Raji (cell line): ENCODE results near the gene MAP1LC3B2.
A peak's percentile ranks its signal among the peaks of the same experiment; 100 is the strongest.

Experiments used
- POLR2A ChIP-seq: IDR thresholded peaks from 2 replicates; pipeline ENCODE4 v1.6.1; 2011; ENCODE audit warnings: low read depth, low read length, control low read depth; ENCODE audit not compliant: insufficient read depth

The MAP1LC3B2 gene

DNA sequence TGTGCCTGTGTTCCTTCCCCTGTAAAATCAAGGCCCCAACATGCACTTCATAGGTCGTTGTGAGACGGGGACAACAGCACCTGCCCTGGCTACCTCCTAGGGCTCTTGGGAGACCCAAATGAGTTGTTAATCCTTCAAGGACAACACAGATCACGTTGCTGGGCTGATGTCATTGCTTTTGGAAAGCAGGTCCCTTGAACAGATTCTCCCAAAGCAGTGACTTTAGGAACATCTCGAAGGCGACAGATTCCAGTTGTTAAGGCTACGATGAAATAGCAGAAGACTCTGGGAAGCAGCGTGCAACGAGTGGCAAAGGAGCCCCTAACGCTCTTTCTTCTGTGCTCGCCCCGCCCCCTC lies 26.2 kb upstream of the MAP1LC3B2 start:
- TF ChIP-seq POLR2A, result no peak

DNA sequence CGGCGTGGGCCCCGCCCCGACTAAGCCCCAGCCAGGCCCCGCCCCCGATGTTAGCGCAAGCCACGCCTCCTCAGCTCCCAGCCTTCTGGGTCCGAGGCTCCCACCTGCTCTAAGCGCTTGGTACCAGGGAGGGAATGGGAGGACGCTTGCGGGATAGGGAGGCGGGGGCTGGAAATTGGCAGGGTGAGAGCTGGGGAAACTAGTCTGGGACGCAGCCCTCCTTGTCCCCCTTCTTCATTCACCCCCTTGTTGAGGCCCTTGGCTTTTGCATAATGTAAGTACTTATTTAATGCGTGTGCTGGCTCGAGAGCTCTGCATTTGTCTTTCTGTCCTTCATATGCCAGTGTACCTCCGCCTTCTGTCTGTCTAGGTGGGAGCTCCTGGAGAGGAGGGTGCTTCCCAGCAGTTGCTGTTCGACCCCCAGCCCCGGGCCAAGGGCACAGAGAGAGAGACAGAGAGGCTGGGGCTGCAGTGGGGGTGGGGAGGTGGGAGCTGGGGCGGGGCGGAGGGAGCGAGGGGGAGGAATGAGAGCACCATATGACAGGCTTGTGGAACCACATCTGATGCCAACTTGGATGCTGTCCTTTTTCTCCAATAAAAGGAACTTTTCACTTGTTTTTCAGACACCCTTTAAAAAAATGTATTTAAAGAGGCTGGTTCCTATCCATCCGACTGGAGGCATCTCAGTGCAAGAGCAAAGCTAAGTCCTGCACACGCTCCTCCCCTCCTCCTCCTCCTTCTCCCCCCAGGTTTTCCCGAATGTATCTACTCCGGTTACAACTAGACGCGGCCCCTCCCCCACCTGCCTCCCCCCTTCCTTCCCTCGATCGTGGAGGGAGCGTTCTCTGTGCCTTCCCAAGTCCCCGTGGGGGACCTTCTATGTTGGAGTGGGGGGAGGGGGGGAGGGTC lies 25.6 kb upstream of the MAP1LC3B2 start:
- TF ChIP-seq POLR2A, result peak; percentile 69

DNA sequence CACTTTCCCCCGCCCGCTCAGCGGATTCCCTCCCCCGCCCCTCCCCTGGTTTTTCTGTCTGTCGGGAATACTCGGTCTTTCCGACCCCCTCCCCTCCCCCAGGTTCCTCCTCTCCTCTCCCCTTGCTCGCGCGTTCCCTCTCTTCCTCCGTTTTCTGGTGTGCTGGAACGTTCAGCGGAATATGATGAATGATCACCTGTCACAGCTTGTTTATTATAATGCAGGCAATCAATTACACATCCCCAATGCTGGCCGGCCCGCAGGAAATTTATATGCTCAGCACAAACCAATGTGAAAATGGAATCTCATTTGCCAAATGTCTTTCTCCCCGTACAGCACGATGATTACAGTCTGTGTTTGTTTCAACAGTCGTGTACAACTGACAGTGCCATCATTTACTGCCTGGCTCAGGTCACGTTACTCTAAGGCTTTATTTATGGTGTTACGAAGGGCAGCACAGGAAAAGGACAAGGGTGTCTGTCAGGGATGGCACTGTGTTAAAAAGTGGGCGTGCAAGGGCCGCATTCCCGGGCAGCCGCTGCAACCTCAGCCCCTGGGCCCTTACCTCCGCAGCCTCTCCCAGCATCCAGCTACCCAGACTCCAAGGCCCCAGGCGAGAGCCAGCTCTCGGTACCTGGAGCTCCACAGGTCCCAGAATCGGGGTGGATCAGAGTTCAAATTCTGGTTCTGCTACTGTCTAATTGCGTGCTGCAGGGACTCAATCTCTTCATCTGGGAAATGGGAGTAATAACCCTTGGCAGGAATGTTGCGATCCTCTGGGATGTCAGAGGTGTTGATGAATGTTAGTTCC lies 24.7 kb upstream of the MAP1LC3B2 start:
- no peak for TF ChIP-seq POLR2A

DNA sequence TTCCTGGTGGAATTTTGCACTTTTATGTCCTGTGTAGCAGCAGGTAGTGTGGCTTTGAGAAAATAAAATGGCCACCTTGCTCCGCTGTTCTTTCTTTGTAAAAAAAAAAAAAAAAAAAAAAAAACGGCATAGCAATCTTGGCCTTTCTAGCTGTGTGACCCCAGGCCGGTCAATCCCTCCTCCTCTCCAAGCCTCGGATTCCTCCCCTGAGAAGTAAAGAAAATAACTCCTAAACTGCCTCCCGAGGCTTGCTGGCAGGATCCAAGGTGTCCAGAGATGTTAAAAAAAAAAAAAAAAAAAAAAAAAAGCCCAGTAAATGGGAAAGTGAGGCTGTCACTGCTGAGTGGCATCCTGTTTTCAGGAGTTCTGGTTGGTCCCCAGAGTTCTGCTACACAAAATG lies 23.9 kb upstream of the MAP1LC3B2 start:
- no peak for TF ChIP-seq POLR2A

DNA sequence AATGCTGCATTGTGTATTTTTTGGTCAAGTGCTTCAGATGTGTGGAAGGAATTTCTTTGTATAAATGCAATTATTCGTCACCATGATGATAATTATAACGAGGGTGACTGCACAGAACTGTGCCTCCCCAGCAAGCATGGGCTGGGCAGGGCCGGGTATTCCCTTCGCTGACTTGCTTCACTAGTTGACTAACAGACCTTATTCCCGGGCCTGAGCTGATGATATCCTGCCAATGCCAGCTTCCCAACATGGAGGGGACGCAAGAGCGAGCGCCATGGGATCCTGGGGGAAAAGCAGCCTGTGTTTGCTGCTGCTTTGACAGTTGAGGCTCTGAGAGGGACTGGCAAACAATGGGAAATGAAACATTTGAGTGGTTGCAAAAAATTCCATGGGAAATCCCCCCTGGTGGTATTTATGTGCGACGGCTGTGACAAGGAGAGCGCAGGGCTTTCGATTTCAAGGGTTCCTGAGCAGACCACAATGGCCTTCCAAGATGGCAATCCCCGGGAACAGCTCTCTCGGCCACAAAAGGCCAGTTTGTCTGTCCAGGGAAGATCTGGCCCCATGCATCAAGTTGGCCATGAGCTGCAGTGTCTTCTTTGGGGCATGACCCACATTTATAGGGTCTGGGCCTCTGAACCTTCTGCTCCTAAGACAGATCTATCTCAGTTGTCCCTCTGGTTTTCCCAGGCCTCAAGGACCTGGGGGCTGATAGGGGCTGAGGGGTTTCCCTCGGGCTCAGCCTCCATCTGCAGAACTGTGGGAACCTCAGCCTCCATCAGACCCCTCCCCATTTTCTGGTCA lies 21.9 kb upstream of the MAP1LC3B2 start:
- TF ChIP-seq POLR2A, result 0 out of 2 replicates have a peak, but pooled peaks have one; percentile 25

DNA sequence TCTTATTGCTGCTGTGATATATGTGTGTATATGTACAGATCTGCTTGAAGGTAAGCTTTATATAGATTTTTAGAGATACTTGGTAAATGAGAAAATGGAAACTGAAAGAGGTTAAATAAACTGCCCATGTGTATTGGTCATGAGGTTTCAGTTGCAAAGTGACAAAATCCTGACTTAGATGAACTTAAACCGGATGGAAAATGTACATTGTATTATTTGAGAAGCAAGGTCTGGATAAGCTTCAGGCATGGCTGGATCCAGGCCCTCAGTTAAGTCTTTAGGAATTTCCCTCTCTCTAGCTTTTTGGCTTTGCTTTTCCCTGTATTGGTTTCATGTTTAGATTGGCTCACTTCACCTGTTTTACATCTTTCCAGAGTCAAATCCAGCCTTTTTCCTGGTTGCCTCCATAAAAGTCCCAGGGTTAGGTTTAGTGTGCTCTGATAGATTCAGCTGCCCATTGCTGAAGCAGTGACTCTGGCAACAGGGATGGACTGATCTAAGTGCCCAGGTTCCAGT lies 21.0 kb upstream of the MAP1LC3B2 start:
- peak; percentile 8; the same call in 1 of the 2 replicates for TF ChIP-seq POLR2A

DNA sequence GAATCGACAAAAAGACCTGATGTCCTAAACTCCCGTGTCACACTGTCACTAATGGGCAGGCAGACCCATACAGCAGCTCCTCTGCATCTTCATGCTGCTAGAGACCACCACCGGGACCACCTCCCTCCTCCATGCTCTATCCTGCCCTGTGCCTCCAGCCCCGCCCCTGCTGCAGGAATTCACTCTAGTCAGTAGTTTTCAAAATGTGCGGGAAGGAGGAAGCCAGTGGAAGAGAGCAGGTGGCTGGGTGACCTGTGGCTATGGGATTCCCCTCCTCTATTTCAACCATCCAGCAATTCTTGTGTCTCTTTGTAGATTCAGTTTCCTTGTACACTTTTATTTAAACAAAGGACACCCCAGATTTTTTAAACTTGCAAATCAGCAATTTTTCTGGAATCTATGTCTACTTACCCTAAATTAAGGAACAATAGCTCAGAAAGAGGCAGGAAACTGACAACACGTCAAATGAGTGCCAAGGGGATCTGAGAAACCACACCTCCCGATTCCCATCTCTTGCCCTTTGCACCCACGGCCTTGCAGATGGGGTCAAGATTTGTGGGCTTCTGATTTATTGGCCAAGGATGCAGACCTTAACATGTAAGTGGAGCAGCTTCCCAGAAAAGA lies 20.4 kb upstream of the MAP1LC3B2 start:
- TF ChIP-seq POLR2A, result no peak

DNA sequence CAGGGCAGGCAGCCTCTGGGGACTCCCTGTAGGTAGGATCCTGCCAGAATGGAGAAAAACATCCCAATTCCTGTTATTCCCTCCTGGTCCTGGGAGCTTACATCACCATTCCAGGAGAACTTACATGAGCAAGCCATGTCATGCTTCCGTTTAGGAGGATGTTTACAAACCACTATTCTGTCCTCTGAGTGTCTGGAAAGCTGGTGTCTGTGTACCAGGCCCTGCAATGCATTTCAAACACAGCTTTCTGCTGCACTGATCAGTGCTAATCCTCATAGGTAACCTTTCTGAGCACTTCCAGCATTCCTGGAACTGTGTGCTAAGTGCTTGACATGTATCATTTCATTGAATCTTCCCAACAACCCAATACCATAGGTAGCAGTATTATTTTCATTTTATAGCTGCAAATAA lies 19.8 kb upstream of the MAP1LC3B2 start:
- no peak for TF ChIP-seq POLR2A

DNA sequence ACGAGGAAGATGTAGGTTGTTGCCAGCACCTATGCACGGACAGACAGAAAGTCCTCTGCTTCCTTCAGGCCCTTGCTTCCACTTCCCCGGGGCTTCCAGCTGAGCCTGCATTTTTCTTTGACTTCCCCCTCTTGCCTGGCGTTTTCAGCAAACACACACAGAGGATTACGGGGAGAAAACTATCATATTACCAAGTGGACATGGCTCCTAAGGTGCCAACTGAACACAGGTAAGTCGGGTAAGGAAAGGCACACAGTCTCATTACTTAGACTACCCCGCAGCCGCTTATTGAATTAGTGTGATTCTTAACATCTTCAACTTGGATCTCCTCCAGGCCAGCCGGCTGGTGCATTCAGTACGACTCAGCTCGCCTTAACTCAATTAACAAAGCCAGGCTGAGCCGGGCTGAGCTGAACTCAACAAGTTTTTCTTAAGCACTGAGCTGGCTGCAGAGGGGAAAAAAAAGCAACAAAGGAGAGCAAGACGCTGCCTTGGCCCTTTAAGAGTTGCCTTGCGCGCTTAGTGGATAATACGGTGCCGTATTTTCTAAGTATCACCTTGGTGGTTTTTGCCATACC lies 19.2 kb upstream of the MAP1LC3B2 start:
- TF ChIP-seq POLR2A, result no peak

DNA sequence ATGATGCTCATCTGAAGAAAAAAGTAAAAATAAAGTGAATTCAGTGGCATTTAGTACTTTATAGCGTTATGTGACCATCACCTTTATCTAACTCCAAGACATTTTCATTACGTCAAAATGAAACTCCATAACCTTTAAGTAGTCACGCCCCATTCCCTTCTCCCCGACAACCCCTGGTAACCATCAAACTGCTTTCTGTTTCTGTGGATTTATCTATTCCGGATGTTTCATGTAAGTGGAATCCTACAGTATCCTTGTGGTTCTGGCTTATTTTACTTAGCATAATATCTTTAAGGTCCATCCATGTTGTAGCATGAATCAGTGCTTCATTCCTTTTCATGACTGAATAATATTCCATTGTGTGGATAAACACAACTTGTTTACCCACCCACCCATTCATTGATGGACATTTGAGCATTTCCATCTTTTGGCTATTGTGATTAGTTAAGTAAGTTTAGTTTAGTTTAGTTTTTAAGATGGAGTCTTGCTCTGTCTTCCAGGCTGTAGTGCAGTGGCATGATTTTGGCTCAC lies 18.5 kb upstream of the MAP1LC3B2 start:
- no peak for TF ChIP-seq POLR2A

DNA sequence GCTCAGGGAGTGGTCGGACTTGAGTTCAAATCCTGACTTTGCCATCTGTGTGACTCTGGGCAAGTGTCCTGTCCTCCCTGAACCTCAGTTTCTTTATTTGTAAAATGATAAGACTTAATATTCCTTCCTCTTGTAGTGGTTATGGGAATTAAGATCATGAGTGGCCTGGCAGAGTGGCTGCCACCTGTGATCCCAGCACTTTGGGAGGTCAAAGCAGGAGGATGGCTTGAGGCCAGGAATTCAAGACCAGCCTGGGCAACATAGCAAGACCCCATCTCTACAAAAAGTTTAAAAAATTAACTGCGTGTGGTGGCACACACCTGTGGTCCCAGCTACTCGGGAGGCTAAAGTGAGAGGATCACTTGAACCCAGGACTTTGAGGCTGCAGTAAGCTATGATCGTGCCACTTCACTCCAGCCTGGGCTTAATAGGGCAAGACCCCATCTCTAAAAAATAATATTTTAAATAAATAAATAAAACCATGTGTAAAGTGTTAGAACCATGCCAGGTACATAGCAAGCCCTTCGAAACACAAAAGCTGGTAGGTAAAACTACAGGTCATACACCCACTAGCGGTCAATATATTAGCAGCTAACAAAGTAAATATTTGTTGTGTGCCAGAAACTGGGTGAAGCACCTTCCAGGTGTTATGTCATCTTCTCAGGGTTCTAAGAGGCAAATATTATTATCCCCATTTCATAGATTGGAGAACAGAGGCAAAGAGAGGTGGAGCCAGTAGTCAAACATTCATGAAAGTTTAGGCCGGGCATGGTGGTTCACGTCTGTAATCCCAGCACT lies 17.4 kb upstream of the MAP1LC3B2 start:
- TF ChIP-seq POLR2A, result no peak

DNA sequence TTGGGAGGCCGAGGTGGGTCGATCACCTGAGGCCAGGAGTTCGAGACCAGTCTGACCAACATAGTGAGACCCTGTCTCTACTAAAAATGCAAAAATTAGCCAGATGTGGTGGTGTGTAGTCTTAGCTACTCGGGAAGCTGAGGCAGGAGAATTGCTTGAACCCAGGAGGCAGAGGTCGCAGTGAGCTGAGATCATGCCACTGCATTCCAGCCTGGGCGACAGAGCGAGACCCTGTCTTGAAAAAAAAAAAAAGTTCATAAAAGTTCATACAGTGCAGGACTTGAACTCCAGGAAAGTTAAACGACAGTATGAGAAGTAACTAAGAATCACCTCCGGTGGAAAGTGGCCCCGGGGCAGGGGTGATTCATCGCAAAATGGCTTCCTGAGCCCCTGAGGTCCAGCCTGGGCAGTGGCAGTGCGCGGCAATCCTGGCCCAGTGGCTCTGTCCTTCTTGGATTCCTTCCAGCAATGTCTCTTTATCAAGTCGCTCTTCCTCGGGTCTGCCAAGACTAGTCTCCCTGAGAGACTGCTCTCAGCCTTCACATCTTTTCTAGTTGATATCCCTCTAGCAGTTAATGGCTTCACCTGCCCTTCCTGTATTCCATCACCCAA lies 16.7 kb upstream of the MAP1LC3B2 start:
- no peak for TF ChIP-seq POLR2A

DNA sequence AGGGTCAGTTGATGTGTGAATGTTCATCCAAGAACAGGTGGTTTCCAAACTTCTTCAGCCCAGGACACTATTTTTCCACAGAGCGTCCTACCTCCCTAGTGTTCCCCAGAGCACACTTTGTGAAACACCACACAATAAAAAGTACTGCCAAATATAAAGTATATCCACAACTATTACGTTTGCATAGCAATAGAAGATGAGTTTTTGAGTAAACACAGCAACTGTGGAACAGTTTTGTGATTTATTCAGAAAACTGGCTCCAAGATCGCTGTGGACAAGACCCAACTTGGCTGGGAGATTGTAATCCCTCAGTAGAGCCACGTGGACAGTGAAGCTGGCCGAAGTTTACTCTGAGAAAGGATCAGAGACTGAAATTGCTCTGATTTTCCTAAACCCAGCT lies 14.5 kb upstream of the MAP1LC3B2 start:
- no peak for TF ChIP-seq POLR2A
